NCI-H1092 treated with DMSO at 0.1 percent for 48 hours (cell line): ENCODE measurements around the gene KIF1A.

Experiments
- DNase-seq: peaks from one replicate; lab custom pipeline; 2025; lab: John Stamatoyannopoulos, UW

Gene KIF1A

DNA sequence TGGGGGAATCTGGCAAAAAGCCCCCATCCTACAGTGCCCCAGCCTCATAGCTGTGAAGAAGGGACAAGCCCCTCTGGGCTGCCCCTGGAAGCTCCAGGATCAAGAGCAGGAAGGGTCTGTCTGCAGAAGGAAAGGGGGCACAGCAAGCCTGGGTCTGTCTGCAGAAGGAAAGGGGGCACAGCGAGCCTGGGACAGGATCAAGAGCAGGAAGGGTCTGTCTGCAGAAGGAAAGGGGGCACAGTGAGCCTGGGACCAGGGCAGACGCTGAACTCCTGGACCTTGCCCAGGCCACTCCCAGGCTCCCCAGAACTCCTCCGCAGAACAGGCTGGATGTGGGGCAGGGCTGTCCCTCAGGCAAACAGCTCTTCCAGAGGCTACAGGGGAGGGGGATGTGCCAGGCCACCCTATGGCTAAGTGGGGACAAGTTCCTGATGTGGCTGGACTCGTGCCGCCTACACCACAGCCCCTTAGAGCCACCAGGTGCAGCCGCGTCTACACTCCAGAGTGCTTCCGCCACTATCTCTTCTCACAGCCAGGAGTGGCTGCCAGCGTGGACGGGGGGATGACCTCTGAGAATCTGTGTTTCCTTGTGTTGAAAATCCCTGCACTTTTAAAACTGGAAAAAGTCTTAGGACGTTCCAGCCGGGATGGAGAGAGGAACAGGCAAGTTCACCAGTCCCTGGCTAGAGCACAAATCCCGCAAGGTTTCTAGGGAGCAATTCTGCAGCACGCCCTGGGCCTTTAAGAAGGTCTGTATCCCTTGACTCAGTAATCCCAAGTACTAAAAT, 20.8 kb downstream of the KIF1A start:
- DNase-seq = no peak

DNA sequence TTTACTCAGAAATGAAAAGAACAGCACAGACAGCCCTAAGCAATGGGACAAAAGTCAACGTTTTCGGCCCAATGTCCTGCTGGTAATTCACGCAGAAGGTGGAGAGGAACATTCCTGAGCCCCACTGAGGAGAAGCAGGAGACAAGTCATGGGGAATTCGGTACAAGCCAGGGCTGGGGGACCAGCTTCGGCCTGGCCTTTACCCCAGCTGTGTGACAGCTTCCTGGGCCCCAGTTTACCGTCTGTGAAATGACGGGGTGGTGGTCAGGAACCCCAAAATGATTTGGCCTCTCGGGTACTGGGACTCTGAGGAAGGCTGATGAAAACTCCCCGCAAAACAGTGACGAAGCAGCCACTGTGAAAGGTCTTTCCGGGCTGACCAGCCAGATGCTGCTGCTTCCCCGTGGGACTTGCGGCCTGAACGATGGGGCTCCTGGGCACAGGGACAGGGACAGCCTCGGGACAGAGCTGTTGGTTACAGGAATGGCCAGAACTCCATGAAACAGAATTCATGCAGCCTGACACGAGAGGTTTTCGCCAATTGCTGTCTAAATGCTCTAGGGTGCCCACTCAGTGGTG, 21.6 kb downstream of the KIF1A start:
- DNase-seq = no peak

DNA sequence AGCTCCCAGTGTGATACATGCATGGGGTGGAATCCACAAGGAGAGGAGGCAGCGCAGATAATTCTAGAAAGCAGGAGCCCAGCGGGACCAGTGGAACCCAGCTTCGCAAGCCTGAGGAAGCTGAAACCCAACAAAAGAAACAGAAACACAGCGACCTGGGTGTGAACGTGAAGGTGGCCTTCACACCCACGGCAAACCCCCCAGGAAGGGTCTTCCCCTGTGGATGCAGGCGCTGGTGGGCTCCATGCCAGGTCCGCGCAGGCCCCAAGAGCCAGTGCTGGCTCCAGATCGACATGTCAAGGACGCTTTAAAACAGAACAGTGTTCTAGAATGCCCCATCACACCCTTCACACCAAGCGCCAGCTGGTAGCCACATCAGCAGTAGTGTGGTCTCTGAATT, 22.1 kb downstream of the KIF1A start:
- no peak for DNase-seq

DNA sequence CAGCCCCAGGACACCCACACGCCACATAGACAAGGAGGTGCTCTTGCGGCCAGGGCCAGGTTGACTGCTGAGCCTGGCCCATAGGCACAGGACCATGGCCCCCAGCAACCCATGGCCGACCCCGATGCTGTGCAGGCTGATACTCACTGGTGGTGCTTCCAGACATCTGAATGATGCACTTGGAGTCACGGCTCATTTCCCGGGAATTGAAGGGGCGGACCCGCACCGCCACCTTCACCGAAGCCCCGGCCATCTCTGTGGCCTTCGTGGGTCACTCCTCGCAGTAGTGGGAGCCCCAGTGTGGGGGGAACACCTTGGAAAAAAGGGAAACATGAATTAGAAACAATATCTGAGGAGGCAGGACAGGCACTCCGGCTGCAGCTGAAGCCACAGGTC, 22.5 kb downstream of the KIF1A start:
- DNase-seq = no peak

DNA sequence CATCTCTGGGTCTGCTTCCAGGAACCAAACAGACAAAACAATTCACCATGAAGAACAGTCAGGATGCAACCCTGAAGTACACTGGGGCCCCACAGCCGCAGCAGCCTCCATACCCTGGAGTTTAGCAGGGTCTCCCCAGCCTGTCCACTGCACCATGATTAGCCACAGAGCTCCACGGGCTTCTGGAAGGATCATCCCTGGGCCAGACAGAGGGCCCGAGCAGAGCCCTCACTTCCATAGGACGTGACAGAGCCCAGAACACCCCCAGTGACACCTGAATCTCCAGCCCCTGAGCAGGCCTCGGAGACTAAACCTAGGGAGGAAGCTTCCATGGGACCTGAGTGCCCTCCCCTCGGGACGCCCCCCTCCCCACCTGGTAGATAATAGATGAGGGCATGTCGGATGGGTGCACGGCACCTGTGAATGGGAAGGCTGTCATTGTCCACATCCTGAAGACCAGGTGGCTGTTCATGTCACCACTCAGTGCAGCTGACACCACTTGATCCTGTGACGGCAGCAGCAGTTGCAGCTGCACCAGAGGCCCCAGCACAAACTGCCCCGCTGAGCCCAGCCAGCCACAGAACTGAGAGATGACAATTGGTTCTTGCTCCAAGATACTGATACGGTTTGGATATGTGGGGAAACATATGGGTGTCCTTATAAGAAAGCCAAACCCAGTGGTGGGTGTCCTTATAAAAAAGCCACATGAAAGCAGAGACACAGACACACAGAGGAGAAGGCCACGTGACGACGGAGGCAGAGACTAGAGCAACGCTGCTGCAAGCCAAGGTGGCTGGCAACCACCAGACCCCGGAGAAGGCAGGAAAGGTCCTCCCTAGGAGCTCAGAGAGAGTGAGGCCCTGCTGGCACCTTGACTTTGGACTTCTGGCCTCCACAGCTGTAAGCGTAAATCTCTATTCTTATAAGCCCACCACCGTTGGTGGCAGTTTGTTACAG, 23.2 kb downstream of the KIF1A start:
- DNase-seq = no peak

DNA sequence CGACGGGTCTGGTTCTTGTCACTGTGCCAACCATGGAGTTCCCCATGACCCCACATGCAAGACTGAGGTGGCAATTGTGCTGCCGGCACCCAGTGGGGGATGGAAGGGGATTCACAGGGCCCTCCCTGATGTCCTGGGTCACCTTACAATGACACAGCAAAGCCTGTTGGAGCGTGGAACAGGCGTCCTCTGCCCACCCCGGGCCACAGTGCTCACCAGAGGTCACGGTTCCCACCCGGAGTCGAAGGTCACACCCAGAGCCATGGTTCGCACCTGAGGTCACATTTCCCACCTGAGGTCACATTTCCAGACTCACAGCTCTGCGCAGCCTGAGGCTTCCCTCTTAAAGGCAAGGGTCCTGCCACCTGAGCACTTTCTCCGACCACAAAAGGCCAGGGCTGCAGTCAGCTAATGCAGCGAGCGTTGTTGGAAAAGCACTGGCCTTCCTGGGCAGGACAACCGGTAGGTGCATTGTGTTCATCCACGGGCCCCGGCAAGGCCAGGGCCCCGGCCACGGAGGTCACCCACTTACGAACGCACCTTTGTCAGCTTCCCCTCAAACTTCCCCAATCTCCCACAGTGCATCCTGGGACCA, 24.0 kb downstream of the KIF1A start:
- DNase-seq = no peak

DNA sequence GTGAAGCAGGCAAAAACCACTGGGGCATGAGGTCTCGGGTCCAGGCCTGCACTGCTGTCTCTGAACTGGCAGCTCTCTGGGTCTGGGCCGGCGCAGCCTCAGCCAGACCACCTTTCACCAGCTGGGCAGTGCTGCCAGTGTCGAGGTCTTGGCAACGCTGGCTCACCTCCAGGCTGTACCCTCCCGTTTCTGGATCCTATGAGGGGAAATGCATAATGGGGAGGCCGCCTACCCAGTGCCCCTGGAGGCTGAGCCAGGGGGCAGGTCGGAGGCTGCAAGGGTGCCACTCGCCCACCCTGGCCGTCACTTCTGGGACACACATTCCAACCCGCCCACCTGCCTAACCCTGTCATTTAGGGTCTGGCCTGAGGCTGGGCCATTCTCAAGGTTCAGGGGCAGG, 24.6 kb downstream of the KIF1A start:
- DNase-seq = no peak

DNA sequence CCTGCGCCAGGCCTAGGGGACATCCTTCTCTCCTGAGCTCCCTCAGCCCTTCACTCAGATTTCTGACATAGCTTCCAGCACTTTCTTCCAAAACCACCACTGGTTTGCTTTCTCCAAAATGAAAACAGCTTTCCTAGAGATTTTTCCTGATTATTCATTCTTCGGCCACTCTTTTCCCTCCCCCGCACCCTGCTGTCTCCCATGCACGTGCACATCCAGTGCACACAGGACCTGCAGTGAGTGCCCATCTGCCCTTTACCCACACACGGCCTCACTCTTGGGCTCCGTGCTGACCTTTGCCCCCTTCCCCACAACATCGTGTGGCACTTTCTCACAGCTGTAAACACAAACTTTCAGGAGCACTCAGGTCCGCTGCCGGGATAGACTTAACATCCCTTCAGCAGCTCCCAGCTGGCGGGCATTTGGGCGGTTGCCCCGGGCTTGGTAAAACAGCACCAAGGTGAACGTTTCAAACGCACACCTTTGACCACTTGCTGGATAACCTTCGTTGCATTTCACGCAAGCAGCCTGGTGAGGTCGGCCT, 25.8 kb downstream of the KIF1A start:
- no peak for DNase-seq

DNA sequence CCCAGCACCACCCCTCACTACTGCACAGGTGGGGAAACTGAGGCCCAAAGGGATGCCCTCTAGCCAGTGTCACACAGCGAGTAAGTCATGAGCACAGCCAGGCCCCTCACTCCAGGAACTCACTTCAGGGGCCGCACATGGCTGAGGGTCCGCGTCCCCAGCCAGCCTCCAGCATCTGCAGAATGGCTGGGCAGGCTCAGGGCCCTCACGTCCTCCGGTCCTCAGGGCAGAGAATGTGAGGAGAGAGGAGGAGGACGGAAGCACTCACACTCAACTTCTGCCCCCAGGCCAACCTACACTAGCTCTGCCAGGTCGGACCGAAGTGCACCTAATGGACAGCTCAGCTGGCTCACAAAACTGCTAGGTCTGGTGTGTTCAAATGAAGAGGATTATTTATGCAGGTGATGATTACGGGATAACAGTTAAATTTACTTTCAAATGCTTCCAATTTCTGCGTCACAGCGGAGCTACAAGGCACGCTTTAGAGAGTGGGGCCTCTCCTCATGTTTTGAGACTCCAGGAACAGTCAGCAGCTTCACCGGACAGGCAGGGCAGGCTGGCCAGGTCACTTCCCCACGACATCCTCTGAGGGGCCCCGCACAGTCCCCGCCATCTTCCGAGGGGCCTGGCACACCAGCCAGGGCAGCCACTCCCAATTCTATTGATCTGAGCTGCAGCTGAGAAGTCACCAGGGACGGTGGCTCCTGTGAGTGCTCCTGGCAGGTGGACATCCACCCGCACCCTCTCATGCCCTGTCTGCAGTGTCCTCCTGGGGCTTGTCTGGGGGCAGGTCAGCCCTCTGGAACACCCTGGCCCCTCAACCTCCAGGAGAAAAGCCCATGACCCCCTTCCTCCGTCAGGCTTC, 26.5 kb downstream of the KIF1A start:
- no peak for DNase-seq

DNA sequence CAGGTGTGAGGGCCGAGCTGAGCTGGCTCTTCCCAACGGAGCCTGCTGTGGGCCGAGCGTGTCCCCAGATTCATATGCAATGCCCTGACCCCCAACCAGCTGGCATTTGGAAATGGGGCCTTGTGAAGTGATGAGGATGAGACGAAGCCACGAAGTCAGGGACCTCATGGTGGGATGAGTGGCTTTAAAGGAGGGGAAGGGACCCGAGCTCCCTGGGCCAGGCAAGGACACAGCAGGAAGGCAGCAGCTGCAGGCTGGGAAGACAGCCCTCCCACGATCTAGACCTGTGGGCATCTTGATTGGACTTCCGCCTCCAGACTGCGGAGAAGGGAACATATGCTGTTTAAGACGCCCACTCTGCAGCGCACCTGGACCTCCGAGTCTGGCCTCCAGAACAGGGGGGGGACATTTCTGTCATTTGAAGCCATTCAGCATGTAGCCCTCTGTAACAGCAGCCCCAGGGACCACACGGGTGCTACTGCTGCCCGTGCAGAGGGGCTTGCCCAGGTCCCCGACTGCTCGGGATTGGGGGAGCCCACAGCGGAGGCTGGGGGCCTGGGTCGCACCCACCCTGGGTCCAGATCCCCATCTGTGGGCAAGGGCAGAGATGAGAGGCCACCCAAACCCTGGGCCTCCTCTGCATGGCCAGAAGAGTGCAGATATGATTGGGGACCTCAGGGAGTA, 27.2 kb downstream of the KIF1A start:
- peak; percentile 1 for DNase-seq

DNA sequence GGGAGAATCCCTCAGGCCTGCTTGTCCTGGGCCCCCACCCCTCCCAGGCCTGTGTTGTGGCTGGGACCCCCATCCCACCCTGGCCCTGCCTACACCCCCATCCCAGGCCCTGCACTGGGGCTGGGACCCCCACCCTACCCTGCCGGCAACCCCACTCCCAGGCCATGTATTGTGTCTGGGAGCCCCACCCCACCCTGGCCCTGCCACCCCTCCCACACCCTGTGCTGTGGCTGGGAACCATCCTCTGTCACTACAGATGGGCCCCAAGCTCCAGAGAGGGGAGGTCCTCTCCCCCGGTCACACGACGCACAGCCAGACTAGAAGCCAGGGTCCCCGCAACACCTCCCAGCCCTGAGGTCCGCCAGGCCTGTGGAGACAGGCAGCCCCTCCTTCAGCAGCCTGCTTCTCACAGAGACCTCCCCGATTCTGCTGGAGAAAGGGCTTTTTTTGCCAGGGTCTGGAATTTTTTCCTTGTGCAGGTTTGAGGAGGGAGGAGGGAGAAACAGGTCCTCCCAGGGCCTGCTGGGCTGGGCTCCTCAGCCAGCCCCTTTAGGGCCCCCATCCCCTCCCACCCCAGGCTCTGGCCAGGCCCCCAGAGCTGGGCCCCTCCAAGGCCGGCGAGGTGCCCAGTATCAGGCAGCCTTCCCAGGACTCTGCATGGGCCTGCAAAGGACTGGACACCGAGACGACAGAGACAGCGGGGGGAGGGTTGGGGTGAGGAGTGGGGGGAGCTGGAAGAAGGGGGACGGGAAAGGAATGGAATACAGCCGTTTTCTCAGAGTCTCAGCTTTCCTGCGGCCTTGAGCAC, 28.0 kb downstream of the KIF1A start:
- DNase-seq = no peak

DNA sequence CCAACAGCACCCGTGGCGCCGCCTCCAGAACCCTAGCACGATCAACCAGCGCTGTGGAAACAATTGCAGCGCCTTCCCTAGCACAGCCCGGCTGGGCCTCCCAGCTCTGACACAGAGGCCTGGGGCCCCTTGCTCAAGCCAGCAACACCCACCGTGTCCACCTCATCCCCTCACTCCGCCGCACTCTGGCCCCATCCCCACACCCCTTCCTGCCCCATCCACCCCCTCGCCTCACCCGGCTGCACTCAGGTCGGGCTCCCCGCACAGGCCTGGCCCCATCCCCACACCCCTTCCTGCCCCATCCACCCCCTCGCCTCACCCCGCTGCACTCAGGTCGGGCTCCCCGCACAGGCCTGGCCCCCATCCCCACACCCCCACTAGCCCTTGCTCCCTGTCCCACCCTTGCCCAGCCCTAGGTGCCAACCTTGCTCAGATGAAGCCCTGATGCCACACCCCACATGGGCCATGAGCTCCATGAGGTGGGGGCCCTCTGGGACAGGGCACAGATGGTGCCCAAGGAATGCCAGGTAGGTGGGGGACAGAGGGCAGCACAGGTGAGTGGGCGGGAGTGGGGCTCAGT, 28.7 kb downstream of the KIF1A start:
- no peak for DNase-seq

DNA sequence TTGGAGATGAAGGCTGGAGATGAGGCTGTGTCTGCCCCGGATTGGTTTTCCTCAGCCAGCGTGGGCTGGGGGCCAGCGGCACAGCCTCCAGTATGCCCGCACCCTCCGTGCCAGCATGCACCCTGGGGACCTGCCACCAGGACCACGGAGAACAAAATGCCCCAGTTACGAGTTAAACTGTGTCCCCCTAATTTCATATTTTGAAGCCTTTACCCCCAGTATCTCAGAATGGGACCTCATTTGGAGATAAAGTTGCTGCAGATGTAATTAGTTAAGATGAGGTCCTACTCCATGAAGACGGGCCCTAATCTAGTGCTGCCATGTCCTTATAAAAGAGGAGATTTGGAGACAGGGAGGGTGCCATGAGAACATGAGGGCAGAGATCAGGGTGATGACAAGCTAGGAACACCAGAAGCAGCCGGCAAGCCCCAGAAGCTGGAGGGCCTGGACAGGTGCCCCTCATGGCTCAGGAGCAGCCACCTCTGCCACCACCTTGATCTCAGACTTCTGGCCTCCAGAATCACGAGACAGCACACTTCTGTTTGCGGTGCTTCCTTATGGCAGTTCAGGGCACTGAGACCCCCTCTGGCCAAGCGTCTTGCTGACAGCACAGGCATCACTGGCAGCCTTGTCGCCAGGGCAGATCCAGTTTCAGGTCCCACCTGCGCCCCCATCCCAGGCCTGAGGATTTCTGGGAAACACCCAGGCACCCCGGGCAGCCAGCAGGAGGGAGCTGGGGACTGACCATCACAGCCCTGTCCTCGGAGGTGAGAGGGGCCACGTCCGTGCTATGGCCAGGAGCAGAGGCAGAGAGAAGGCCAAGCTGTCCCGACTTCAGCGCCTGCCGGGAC, 29.4 kb downstream of the KIF1A start:
- DNase-seq = no peak

DNA sequence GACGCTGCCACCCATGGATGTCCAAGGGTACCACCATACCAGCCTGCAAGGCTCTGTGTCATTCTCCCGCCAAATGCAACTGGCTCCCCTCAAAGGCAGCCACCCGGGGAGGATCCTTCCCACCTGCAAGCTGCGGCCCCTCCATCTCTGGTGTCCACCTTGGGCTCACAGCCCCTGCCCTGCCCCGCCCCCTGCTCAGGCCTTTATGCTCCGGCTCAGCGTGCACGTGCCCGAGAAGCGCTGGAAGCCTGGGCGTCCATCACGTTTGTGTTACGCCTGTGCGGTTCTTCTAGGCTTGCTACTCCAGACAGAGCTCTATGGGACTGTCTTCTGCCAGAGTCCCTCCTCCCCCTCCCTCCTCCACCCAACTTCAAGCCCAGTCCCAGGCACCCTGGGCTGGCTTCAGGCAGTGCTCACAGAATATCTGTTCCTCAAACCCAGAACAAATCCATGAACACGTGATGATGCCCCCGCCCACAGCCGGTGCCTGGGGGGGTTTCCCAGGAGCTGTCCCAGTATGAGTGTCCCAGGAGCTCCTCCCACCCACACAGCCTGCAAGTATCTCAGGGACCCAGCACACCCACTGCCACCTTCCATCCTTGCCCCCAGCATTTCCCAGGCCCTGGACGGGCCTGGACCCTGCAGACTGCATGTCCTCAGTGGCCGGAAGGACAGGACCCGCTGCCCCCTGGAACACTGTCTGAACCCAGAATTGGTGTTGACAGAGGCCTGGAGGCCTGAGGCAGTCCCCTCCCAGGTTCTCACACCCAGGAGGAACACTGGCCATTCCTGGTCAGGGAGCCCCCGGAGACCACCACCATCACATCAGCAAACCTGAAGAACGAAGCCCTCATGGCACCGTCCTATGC, 30.3 kb downstream of the KIF1A start:
- no peak for DNase-seq

DNA sequence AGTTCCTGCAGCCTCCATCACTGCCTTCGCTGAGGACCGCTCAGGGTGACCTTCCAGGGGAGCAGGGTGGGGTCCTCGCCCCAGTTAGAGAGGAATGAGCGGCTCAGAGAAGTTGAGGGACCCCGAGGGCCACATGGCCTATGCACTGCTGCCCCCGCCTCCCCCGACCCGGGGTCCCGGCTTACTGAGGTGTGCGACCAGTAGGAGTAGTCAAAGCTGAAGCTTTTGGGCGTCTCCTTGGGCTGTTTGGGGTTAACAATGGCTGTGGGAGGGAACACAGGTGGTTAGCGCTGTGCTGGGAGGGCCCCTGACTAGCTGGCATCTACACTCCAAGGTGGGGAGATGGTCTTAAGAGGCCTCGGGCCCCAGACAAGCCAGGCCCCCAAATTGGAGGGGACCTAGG, 31.0 kb downstream of the KIF1A start:
- DNase-seq = no peak

DNA sequence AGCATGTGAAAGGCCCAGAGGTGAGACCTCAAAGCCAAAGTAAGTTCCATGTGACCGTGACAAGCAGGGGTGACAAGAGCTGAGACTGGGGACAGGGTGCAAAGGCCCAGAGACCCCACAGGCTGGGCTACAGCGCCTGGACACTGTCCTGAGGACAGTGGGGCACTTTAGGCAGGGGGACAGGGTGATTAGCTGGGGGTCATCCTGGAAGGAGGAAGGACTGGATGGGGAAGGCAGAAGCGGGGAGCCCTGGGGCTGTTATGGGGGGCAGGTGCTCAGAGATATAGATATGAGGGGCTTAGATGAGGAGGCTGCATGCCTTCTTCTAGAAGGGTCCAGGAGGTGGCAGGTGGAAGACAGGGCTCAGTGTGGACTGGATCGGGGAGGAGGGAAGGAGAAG, 31.5 kb downstream of the KIF1A start:
- DNase-seq = no peak
